VCaP (cell line): ENCODE results near the gene TRIM56.
"Not testable (repeated sequence)": the region's sequence is repeated elsewhere in the genome, so short reads cannot be mapped to it uniquely, and the experiment has no call there.

Experiments used
- H3K27ac ChIP-seq: fragments of 450-650 bp; 2 replicates; pipeline ENCODE4 v1.5.1; 2017
- CTCF ChIP-seq: fragments of 450-650 bp; conservative IDR thresholded peaks from 2 replicates; pipeline ENCODE4 v1.5.1; 2017; ENCODE audit warnings: mild to moderate bottlenecking, moderate library complexity

TRIM56 gene

DNA sequence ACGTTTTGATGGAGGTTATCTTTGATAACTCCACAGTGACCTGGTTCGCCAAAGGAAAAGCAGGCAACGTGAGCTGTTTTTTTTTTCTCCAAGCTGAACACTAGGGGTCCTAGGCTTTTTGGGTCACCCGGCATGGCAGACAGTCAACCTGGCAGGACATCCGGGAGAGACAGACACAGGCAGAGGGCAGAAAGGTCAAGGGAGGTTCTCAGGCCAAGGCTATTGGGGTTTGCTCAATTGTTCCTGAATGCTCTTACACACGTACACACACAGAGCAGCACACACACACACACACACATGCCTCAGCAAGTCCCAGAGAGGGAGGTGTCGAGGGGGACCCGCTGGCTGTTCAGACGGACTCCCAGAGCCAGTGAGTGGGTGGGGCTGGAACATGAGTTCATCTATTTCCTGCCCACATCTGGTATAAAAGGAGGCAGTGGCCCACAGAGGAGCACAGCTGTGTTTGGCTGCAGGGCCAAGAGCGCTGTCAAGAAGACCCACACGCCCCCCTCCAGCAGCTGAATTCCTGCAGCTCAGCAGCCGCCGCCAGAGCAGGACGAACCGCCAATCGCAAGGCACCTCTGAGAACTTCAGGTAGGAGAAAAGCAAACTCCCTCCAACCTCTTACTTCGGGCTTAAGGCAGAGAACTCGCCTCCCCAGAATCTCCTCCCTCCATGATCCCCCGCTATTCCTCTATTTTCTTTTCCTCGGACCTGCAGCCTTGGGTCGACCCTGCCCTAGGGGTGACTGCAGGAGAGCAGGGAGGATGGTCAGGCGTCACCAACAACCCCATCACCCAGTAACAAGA lies 41.6 kb downstream of the TRIM56 start, which contains the start of gene SERPINE1:
SERPINE1 (plus strand) TSS at position 454 of the 809 bp plus-strand sequence. CDS start 1,290 bp downstream, outside the sequence.
- no peak within 1 kb of the TSS for H3K27ac ChIP-seq
- TF ChIP-seq CTCF: no peak

- no peak overlapping the region for H3K27ac ChIP-seq
- TF ChIP-seq CTCF: no peak
Observed at GRCh38 chr7:101127460-101128039, 42.3 kb downstream of the TRIM56 start.

GRCh38 chr7:101128040-101128834 lies 43.0 kb downstream of the TRIM56 start:
- no peak for TF ChIP-seq CTCF
- H3K27ac ChIP-seq: no peak overlapping the region

DNA sequence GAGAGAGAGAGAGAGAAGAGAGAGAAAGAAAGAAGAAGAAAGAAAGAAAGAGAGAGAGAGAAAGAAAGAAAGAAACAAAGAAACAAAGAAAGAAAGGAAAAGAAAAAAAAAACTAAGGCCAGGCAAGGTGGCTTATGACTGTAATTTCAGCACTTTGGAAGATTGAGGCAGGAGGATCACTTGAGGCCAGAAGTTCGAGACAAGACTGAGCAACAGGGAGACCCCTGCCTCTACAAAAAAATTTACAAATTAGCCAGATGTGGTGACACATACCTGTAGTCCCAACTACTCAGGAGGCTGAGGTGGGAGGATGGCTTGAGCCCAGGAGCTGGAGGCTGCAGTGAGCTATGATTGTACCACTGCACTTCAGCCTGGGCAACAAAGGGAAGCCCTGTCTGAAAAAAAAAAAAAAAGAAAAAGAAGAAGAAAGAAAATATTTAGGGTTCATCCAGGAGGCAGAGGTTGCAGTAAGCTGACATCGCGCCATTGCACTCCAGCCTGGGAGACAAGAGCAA lies 44.4 kb downstream of the TRIM56 start:
- no peak overlapping the region for H3K27ac ChIP-seq
- TF ChIP-seq CTCF: no peak

- H3K27ac ChIP-seq: not testable (repeated sequence)
Observed at GRCh38 chr7:101132626-101133600, 47.6 kb downstream of the TRIM56 start.

DNA sequence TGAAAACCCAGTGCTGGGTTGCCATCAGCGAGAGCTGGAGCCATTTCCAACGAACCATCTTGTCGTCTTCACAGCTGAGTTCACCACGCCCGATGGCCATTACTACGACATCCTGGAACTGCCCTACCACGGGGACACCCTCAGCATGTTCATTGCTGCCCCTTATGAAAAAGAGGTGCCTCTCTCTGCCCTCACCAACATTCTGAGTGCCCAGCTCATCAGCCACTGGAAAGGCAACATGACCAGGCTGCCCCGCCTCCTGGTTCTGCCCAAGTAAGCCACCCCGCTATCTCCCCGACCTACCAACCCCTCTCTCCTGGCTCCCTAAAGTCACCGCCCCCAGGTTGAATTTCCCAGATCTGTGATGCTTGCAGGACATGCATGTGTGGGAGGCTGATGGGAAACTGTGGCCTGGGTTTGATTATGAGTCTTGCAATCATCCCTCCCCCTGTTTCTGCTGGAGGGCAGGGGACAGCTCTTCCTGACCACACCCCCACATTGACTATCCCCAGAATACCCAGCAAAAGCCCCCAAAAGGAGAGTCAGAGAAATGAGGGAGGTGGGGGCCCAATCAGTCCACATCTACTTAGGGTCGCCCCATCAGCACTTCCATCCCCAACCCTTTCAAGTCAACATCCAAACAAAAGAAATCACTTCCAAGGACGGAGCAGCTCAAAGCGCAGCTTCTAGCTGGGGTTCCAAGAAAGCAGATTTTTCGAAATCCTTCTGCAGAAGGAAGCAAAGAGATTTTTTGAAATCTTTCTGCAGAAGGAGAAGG lies 48.5 kb downstream of the TRIM56 start:
- no peak overlapping the region for H3K27ac ChIP-seq

More for the DNA sequence above, 48.5 kb downstream of the TRIM56 start:
- TF ChIP-seq CTCF: no peak
